HG03558 (cell line): ENCODE measurements around the gene IFNAR2.
"Not testable (repeated sequence)": the region's sequence is repeated elsewhere in the genome, so short reads cannot be mapped to it uniquely, and the experiment has no call there.

Experiments used
- ATAC-seq: cut with Tn5 transposase; IDR thresholded peaks from one replicate; pipeline ENCODE4 v1.9.1; 2021; ENCODE audit warnings: moderate number of reproducible peaks; ENCODE audit not compliant: unreplicated experiment; ENCODE audit errors: extremely low read depth

The IFNAR2 gene

DNA sequence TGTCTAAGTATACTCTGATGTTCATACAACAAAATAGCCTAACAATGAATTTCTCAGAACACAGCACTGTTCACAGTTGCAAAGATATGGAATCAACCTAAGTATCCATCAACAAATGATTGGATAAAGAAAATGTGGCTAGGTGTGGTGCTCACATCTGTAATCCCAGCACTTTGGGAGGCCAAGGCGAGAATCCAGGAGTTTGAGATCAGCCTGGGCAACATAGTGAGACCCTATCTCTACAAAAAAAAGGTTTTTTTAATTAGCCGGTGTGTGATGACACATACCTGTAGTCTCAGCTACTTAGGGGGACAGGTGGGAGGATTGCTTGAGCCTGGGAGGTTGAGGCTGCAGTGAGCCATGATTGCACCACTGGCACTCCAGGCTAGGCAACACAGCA is 10.7 kb downstream of the IFNAR2 start:
- no peak for ATAC-seq

DNA sequence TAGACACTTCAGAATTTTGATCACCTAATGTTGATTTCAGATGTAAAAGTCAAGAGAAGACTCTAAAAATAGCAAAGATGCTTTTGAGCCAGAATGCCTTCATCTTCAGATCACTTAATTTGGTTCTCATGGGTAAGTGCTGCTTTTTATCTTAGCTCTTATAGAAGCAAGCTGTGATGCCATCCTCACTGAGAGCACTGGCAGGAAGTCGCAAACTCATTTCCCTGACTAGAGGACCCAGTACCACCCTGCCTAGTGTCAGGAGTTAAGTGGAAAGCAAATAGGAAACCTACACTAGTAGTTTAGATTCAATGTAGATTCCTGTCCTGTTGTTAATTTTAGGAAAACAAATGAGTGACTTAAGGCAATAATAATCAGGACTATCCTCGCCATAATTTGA is 12.1 kb downstream of the IFNAR2 start:
- ATAC-seq = no peak

DNA sequence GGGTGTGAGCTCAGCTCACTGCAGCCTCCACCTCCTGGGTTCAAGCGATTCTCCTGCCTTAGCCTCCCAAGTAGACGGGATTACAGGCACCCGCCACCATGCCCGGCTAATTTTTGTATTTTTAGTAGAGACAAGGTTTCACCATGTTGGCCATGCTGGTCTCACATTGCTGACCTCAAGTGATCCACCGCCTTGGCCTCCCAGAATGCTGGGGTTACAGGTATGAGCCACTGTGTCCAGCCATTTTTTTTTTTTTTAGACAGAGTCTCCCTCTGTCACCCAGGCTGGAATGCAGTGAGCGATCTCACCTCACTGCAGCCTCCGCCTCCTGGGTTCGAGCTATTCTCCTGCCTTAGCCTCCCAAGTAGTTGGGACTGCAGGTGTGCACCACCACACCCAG is 13.1 kb downstream of the IFNAR2 start:
- ATAC-seq = not testable (repeated sequence)

DNA sequence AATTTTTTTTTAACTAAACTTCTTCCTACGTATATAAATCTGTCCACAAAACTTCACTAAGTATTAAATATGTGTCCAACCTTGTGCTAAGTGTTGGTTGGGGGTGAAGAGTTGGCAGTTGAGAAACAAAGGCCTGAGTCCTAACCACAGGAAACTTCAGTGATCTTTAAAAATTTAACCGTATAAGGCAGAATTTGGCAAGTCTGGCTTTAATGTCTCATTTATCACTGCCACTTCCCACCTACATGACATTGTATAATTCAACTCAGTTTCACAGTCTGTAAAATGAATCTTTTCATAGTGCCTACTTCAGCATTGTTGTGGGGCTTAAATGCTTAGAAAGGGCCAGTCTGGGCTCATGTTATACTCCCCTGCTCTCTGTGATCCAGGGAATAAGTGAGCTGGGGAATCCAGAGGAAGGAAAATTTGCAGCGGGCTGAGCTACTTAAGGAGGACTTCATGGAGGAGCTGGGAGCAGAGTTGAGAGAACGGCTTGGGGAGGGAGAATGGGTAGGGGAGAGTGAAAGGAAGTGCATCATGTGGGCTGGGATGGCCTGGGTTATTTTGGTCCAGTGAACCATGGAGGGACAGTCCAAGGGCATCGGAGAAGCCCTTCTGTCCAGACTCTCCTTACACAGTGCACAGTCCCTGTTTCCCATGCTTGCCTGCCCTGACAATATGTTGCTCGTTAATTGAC is 14.5 kb downstream of the IFNAR2 start:
- no peak for ATAC-seq

DNA sequence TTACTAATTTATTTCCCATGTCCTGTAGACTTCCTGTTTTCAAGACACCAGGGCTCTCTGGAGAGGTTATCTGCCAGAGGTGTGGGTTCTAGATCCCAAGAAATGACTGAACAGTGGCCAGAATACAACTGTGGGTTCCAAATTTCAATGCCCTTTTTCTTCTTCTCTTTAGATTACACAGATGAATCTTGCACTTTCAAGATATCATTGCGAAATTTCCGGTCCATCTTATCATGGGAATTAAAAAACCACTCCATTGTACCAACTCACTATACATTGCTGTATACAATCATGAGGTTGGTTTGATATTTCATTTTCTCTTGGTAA is 15.0 kb downstream of the IFNAR2 start:
- no peak for ATAC-seq

DNA sequence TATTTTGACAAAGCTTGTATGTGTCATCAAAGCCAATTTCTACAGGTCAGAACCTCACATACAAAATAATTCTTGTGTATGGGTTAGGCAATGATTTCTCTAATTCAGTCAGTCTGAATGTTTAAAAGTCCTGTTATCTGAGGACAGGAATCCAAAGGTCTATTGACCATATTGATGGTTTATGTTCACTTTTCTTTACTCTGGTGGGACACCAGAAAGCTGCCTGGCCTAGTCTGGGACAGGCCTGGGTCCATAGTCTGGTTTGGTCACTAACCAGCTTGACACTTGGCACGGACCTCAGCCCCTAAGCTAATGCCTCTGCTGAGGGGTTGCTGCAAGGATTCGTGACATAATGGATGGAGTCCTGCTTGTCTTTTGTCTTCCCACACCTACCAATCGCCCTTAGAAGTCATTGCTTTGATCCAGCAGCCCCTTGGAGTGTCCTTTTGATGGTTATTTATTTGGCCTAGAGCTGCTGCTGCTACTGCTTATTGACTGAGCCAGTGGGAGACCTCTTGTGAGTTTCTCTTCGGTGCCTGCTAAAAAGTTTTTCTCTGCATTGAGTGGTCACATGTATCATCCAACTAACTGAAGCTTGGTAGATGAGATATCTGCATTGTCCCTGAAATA is 15.7 kb downstream of the IFNAR2 start:
- ATAC-seq = no peak

DNA sequence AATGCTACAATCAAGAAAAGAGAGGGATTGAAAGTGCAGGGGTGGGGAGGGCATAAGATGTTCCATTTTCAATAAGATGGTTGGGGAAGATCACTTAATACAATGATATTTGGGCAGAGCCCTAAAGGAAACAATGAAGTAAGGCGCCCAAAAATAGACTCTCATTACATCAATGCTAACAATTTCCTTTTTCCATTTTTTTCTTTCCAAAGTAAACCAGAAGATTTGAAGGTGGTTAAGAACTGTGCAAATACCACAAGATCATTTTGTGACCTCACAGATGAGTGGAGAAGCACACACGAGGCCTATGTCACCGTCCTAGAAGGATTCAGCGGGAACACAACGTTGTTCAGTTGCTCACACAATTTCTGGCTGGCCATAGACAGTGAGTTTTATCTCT is 16.8 kb downstream of the IFNAR2 start:
- no peak for ATAC-seq

DNA sequence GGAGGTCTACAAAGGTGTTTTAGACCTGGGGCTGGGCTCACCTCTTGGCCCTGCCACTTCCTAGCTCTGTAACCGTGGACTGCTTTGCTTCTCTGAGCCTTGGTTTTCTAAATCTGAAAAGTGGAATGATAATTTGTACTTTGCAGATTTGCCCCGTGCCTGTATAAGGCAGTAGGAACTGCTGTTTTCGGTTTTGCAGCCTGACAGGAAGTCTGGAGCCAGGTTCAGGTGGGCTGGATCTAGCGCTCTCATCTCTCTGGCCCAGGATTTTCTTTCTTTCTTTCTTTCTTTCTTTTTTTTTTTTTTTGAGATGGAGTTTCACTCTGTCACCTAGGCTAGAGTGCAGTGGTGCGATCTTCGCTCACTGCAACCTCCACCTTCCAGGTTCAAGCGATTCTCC is 17.2 kb downstream of the IFNAR2 start:
- ATAC-seq = no peak

DNA sequence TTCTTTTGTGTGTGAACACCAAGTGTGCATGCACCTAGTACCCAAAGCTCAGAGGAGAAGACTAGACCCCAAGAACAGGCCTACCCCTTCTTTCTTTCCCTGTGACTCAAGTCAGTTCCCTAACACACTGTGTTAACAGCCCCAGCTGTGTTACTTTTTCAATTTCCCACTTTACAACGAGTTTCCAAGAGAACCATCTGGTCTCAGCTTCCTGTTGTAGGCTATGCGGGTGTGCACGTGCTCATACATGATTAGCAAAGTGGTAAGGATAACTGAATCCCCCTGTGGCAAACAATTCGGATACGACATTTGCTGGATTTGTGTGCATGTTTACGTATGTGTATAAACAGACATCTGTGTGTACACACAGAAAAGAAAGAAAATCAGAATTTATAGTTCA is 17.9 kb downstream of the IFNAR2 start:
- no peak for ATAC-seq

DNA sequence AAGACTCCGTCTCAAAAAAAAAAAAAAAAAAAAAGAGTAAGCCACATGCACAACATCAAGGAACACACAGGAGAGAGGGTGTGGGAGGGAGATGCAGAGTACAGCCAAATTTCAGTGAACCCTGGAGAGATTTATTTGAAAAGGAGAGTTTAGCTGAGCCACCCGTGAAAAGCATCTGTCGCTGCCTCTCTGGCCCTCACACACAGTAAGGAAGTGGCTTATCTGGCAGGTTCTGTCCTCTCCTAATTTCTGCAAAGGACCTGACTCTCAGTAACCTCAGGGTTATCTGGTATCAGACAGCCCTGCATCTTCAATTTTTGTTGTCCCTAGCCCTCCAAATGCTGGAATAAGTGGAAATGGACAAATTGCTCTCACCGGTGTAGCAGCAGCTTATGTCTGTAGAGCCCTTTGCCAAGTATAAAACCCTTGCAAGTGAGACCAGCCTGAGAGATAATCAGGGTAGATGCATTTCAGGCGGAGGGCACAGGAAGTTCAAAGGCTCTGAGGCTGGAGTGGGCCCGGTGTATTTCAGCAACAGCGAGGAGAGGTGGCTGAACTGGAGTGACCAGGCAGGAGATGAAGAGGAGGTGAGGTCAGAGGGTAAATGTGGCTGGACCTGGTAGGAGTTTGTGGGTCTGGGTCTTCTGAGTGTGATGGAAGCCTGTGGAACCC is 19.7 kb downstream of the IFNAR2 start:
- ATAC-seq = no peak

DNA sequence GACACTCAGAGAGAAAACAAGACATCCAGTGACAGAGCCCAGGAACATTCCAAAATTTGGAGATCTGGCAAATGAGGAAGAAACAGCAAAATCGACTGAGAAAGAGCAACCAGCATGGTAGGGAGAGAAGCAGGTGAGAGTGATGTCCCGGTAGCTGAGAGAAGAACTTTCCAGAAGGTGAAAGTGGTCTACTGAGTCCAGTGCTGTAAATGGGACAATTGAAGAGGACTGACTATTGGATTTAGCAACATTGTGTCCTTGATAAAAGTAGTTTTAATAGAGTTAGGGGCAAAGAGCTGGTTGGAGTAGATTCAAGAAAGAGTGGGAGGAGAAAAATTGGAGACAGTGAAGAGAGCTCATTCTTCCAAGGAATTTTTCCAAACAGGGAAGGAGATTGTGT is 21.4 kb downstream of the IFNAR2 start:
- no peak for ATAC-seq

DNA sequence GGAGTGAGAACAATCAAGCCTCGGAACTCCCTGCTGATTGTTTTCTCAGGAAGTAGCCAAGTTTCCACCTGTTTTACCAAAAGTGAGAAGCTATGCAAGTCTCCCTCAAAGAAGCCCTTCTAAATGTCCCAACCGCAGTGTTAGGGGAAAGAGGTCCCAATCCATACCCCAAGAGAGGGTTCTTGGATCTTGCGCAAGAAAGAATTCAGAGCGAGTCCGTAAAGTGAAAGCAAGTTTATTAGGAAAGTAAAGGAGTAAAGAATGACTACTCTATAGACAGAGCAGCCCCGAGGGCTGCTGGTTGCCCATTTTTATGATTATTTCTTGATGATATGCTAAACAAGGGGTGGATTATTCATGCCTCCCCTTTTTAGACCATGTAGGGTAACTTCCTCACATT is 23.6 kb downstream of the IFNAR2 start:
- not testable (repeated sequence) for ATAC-seq

DNA sequence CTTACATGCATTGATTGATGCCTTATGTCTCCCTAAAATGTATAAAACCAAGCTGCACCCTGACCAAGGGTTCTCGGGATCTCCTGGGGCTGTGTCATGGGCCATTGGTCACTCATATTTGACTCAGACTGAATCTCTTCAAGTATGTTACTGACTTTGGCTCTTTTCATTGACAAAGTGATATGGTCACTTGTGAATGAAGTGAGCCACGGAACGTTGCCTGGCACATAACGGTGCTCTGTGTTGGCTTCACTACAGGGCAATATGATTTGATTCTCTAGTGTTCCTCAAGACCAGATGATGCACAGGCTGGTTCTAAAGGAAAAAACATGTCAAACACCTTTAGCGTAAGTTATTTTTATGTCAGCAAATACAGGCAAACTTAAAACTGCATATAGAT is 25.0 kb downstream of the IFNAR2 start:
- ATAC-seq = no peak

DNA sequence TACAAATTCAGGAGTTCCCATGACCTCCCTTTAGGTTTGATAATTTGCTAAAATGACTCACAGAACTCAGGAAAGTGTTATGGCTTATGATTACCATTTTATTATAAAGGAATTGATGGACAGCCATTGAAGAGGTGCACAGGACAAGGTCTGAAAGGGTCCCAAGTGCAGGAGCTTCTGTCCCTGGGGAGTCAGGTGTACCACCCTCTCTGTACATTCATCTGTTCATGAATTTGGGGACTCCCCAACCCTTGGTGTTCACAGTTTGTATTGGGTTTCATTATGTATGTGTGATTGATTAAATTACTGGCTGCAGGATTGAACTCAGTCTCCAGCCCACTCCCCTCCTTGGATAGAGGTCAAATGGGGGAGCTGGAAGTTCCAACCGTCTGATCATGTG is 25.7 kb downstream of the IFNAR2 start:
- no peak for ATAC-seq

DNA sequence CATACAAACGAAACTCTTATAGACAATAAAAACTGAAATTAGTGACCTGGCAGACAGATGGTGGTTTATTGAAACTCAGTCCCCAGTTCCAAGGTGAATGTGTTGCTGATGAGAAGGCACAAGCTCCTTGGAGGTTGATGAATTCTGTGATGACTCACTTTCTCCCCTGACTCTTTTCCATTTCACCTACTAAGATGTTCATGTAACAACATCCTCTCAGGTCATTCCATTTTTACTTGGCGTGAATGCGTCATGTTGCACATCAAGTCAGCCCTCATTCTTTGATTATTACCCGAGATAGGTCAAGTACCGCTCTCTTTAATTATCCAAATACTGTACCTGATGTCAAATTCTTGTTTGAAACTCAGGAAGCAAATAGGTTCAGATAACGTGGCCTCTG is 26.3 kb downstream of the IFNAR2 start:
- no peak for ATAC-seq

DNA sequence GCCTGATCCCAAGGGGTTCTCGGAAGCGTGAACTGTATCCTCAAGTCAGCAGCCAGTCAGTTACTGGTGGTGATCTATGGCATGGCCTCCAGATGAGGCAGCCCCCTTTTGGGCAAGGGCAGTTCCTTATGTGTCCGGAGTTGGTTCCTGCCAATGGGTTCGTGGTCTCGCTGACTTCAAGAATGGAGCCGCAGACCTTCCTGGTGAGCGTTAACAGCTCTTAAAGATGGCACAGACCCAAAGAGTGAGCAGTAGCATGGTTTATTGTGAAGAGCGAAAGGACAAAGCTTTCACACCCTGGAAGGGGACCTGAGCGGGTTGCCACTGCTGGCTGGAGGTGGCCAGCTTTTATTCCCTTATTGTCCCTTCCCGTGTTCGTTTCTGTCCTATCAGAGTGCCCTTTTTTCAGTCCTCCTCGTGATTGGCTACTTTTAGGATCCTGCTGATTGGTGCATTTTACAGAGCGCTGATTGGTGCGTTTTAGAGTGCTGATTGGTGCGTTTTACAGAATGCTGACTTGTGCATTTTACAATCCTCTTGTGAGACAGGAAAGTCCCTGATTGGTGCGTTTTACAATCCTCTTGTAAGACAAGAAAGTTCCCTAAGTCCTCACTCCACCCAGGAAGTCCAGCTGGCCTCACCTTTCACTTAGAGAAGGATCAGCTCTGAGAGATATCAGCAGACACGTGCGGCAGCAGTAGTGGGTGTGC is 27.5 kb downstream of the IFNAR2 start:
- ATAC-seq = no peak

DNA sequence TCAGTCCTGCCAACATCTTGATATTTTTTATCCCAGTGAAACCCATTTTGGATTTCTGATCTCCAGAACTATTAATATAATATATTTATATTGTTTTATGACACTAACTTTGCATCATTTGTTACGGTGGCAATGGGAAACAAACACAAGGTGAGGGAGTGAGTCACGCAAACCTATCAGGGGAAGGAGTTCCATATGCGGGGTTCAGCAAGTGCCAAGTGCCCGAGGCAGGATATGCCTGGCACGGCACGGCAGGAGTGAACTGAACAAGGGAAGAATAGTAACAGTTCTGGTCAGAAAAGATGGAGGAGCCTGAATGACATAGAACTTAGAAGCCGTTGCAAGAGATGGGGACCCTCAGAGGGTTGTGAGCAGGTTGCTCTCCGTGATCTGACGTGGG is 28.7 kb downstream of the IFNAR2 start:
- ATAC-seq = no peak

DNA sequence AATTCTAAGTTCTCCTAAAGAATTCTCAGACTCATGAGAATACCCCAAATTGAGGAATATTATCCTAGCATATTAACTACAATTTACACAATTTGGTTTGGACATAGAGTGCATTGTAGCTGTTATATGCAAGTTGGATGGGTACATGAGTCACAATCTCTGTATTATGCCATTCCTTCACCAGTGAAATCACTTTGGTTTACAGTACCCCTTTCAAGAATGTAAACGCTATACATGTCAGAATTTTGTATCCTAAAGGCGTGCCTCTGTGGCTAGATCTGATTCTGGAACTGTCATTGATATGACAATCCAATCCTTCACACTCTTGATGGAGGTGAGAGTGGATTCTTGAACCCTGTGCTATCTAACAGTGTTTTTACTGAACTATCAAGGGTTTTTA is 29.7 kb downstream of the IFNAR2 start:
- ATAC-seq = no peak

DNA sequence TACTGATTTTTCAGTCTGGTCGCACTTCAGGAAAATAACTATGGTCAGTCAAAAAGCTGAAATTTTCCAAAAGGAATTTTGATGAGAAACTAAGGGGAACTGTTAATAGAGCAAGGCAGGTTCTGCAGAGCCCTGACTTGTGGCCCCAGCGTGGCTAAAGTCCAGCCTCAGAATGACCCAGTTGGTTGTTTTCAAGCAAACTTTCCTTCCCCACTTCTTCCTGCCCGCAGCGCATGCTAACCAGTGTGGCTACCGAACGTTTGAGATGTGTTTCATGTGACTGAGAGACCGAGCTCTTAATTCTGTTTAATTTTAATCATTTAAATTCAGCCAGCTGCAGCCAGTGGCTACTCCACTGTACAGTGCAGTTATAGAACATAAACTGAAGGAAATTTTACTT is 30.3 kb downstream of the IFNAR2 start:
- no peak for ATAC-seq

DNA sequence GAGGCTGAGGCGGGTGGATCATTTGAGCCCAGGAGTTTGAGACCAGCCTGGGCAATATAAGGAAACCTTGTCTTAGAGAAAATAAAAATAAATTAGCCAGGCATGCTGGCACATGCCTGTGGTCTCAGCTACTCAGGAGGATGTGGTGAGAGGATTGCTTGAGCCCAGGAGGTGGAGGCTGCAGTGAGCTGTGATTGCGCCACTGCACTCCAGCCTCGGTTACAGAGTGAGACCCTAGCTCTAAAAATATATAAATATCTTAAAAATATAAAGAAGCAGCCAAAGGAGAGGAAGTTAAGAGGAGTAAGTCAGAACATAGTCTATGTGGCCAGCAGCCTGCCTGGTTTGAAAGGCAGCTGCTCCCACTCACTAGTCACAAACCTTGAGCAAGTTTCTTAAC is 31.9 kb downstream of the IFNAR2 start:
- no peak for ATAC-seq

DNA sequence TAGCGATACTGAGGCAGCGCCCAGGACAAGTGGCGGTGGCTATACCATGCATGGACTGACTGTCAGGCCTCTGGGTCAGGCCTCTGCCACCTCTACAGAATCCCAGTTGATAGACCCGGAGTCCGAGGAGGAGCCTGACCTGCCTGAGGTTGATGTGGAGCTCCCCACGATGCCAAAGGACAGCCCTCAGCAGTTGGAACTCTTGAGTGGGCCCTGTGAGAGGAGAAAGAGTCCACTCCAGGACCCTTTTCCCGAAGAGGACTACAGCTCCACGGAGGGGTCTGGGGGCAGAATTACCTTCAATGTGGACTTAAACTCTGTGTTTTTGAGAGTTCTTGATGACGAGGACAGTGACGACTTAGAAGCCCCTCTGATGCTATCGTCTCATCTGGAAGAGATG is 33.2 kb downstream of the IFNAR2 start:
- ATAC-seq = no peak
